Right hindlimb (tissue), 1 donor: ENCODE measurements around the gene TMEM185B.
A peak's percentile ranks its signal among the peaks of the same experiment; 100 is the strongest.
"Not testable (repeated sequence)": the region's sequence is repeated elsewhere in the genome, so short reads cannot be mapped to it uniquely, and the experiment has no call there.

Experiments used
- DNase-seq: peaks from one replicate; pipeline ENCODE4 v3.0.0-alpha.2; 2018

TMEM185B gene

GRCh38 chr2:120251078-120251477 lies 27.9 kb upstream of the TMEM185B start:
- no peak for DNase-seq

GRCh38 chr2:120250640-120251039 lies 27.4 kb upstream of the TMEM185B start:
- no peak for DNase-seq

GRCh38 chr2:120247851-120248250 lies 24.7 kb upstream of the TMEM185B start:
- DNase-seq = no peak

GRCh38 chr2:120246546-120247300 lies 23.5 kb upstream of the TMEM185B start:
- no peak for DNase-seq

GRCh38 chr2:120245520-120246332 lies 22.5 kb upstream of the TMEM185B start:
- DNase-seq = no peak

- DNase-seq = no peak
These were observed 21.7 kb upstream of the TMEM185B start for GRCh38 chr2:120244656-120245519.

GRCh38 chr2:120243875-120244553 lies 20.8 kb upstream of the TMEM185B start:
- DNase-seq = no peak

- DNase-seq = no peak
These were observed 20.0 kb upstream of the TMEM185B start for GRCh38 chr2:120243211-120243610.

GRCh38 chr2:120241684-120242083 lies 18.5 kb upstream of the TMEM185B start:
- DNase-seq = no peak

GRCh38 chr2:120240901-120241429 lies 17.8 kb upstream of the TMEM185B start:
- DNase-seq = no peak

- peak; percentile 79 for DNase-seq
These were observed 16.5 kb upstream of the TMEM185B start for GRCh38 chr2:120239488-120240287.

GRCh38 chr2:120238728-120239487 lies 15.7 kb upstream of the TMEM185B start:
- no peak for DNase-seq

GRCh38 chr2:120237491-120237902 lies 14.3 kb upstream of the TMEM185B start:
- DNase-seq = no peak

- DNase-seq = no peak
These were observed 13.6 kb upstream of the TMEM185B start for GRCh38 chr2:120236791-120237190.

GRCh38 chr2:120236316-120236715 lies 13.1 kb upstream of the TMEM185B start:
- DNase-seq = peak; percentile 65

- no peak for DNase-seq
These were observed 12.5 kb upstream of the TMEM185B start for GRCh38 chr2:120235681-120236080.

GRCh38 chr2:120235158-120235557 lies 12.0 kb upstream of the TMEM185B start:
- not testable (repeated sequence) for DNase-seq

GRCh38 chr2:120233292-120233691 lies 10.1 kb upstream of the TMEM185B start:
- DNase-seq = no peak

GRCh38 chr2:120231974-120232635 lies 8.9 kb upstream of the TMEM185B start:
- DNase-seq = no peak

GRCh38 chr2:120231564-120231973 lies 8.4 kb upstream of the TMEM185B start:
- DNase-seq = no peak
